T-helper 1 cell treated with Interleukin-12 subunit alpha and Interleukin-12 subunit beta and Interleukin-4 antibody, amounts not matched to agents 30 μg/mL and 1 μg/mL, for 36 hours (primary cell): Measurements from ENCODE around the gene JPT1.
A peak's percentile ranks its signal among the peaks of the same experiment; 100 is the strongest.
"Not testable (repeated sequence)": the region's sequence is repeated elsewhere in the genome, so short reads cannot be mapped to it uniquely, and the experiment has no call there.

Experiments used
- H3K27ac Mint-ChIP-seq: one replicate; pipeline ENCODE4 v1.8.0; 2021; ENCODE audit warnings: mild to moderate bottlenecking, mixed read lengths
- H3K27me3 Mint-ChIP-seq: one replicate; pipeline ENCODE4 v1.8.0; 2021; ENCODE audit warnings: low read depth, mixed read lengths
- H3K36me3 Mint-ChIP-seq: one replicate; pipeline ENCODE4 v1.8.0; 2021; ENCODE audit warnings: low read depth, mixed read lengths
- H3K4me1 Mint-ChIP-seq: one replicate; pipeline ENCODE4 v1.8.0; 2021; ENCODE audit warnings: low read depth, mixed read lengths
- H3K4me3 Mint-ChIP-seq: one replicate; pipeline ENCODE4 v1.8.0; 2021; ENCODE audit warnings: mild to moderate bottlenecking, moderate library complexity, mixed read lengths
- H3K9me3 Mint-ChIP-seq: one replicate; pipeline ENCODE4 v1.8.0; 2021; ENCODE audit warnings: mixed read lengths

Gene JPT1

DNA sequence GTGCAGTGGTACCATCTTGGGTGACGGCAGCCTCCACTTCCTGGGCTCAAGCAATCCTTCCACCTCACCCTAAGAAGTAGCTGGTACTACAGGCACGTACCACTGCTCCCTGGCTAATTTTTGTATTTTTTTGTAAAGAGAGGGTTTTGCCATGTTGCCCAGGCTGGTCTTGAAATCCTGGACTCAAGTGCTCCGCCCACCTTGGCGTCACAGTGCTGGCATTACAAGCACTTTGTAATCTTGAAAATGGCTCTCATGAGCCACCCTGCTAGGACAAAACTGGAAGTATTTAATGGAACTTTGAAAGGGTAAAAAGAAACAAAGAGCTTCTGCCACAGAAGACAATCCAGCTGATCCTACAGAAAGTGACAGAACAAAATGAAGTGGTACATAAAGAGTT, 19.2 kb upstream of the JPT1 start:
- Mint-ChIP-seq H3K27me3 (no peaks in the 10 kb centered on the region), H3K36me3 (peaks cover 27% of the 10 kb centered on the region), H3K4me3 (no peak overlapping the region), H3K4me1 (peaks cover 12% of the 10 kb centered on the region), H3K27ac (no peak overlapping the region), H3K9me3 (no peaks in the 10 kb centered on the region)

DNA sequence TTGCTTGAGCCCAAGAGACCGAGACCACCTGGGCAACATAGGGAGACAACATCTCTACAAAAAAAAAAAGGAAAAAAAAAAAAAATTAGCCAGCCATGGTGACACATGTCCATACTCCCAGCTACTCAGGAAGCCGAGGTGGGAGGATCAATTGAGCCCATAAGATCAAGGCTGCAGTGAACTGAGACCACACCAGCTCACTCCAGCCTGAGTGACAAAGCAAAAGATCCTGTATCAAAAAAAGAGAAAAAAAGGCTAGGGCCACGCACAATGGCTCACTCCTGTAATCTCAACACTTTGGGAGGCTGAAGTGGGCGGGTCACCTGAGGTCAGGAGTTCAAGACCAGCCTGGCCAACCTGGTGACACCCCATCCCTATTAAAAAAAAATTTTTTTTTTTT, 14.7 kb upstream of the JPT1 start:
- Mint-ChIP-seq H3K27me3 (no peaks in the 10 kb centered on the region), H3K9me3 (no peaks in the 10 kb centered on the region), H3K4me1 (peaks cover 10% of the 10 kb centered on the region), H3K36me3 (peaks cover 34% of the 10 kb centered on the region), H3K4me3 (no peak overlapping the region), H3K27ac (no peak overlapping the region)

DNA sequence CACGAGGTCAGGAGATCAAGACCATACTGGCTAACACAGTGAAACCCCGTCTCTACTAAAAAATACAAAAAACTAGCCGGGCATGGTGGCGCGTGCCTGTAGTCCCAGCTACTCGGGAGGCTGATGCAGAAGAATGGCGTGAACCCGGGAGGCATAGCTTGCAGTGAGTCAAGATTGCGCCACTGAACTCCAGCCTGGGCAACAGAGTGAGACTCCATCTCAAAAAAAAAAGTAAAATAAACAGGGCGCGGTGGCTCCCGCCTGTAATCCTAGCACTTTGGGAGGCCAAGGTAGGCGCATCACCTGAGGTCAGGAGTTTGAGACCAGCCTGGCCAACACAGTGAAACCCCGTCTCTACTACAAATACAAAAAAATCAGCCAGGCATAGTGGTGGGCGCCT, 10.3 kb upstream of the JPT1 start:
- peaks cover 19% of the 10 kb centered on the region for H3K36me3 Mint-ChIP-seq
- not testable (repeated sequence) for H3K4me3 Mint-ChIP-seq, H3K4me1 Mint-ChIP-seq, H3K27me3 Mint-ChIP-seq, H3K9me3 Mint-ChIP-seq, H3K27ac Mint-ChIP-seq

- Mint-ChIP-seq H3K36me3 (peaks cover 18% of the 10 kb centered on the region), H3K4me3 (no peak overlapping the region), H3K27ac (no peak overlapping the region), H3K27me3 (no peaks in the 10 kb centered on the region), H3K4me1 (peaks cover 3% of the 10 kb centered on the region), H3K9me3 (no peaks in the 10 kb centered on the region)
These were observed 8.8 kb upstream of the JPT1 start for GRCh38 chr17:75163074-75163473.

- Mint-ChIP-seq H3K27me3 (no peaks in the 10 kb centered on the region), H3K27ac (no peak overlapping the region), H3K4me1 (peaks cover 8% of the 10 kb centered on the region), H3K36me3 (peaks cover 2% of the 10 kb centered on the region), H3K4me3 (no peak overlapping the region), H3K9me3 (no peaks in the 10 kb centered on the region)
These were observed 5.9 kb upstream of the JPT1 start for GRCh38 chr17:75160211-75160610.

- Mint-ChIP-seq H3K27ac (no peak overlapping the region), H3K36me3 (peaks cover 2% of the 10 kb centered on the region), H3K4me3 (no peak overlapping the region), H3K4me1 (peaks cover 13% of the 10 kb centered on the region), H3K9me3 (no peaks in the 10 kb centered on the region), H3K27me3 (no peaks in the 10 kb centered on the region)
These were observed 5.1 kb upstream of the JPT1 start for GRCh38 chr17:75159196-75160031.

DNA sequence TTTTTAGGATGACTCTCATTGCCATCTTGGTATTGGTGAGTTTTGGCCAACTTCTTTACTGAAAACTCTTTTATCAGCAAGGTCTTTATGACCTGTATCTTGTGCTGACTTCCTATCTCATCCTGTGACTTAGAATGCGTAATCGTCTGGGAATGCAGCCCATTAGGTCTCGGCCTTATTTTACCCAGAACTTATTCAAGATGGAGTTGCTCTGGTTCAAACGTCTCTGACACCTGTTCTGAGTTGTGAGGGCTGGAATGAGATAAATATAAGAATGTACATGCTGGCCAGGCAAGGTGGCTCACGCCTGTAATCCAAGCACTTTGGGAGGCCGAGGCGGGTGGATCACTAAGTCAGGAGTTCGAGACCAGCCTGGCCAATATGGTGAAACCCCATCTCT, 4.2 kb upstream of the JPT1 start:
- H3K4me3 Mint-ChIP-seq, H3K27me3 Mint-ChIP-seq, H3K27ac Mint-ChIP-seq, H3K9me3 Mint-ChIP-seq, H3K36me3 Mint-ChIP-seq: not testable (repeated sequence)
- H3K4me1 Mint-ChIP-seq = peaks cover 13% of the 10 kb centered on the region

DNA sequence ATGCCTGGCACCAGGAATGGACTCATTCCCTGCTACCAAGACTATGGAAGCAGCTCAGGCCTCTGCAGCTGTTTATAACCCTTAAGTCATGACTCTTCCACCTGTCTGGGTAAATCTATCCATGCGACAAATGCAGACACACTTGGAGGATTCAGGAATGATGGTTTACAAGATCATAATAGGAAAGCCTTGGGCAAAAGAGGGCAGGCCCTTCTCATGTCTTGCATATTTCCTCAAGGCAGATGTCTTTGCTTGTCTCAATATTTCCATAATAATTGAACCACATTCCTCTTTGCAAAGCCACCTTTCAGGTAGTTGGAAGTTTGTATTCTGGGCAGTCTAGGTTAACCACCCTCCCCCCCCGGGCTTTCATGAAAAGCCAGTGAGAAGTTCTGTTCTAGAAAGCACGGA, 884 bp upstream of the JPT1 start:
- H3K4me1 Mint-ChIP-seq = peaks cover 31% of the 10 kb centered on the region
- H3K27ac Mint-ChIP-seq = no peak overlapping the region
- H3K27me3 Mint-ChIP-seq = no peaks in the 10 kb centered on the region
- H3K4me3 Mint-ChIP-seq = no peak overlapping the region
- peaks cover 2% of the 10 kb centered on the region for H3K36me3 Mint-ChIP-seq
- H3K9me3 Mint-ChIP-seq = no peaks in the 10 kb centered on the region

GRCh38 chr17:75153780-75154194, 525 bp downstream of the JPT1 start:
- H3K27me3 Mint-ChIP-seq = no peaks in the 10 kb centered on the region
- H3K27ac Mint-ChIP-seq = peak overlapping the region; percentile 90
- H3K9me3 Mint-ChIP-seq = no peaks in the 10 kb centered on the region
- H3K4me1 Mint-ChIP-seq = peaks cover 33% of the 10 kb centered on the region
- H3K4me3 Mint-ChIP-seq = peak overlapping the region; percentile 95
- peaks cover 8% of the 10 kb centered on the region for H3K36me3 Mint-ChIP-seq

- Mint-ChIP-seq H3K9me3 (no peaks in the 10 kb centered on the region), H3K27ac (peak overlapping the region; percentile 90), H3K27me3 (no peaks in the 10 kb centered on the region), H3K36me3 (peaks cover 12% of the 10 kb centered on the region), H3K4me3 (peak overlapping the region; percentile 95), H3K4me1 (peaks cover 37% of the 10 kb centered on the region)
These were observed 1.2 kb downstream of the JPT1 start for GRCh38 chr17:75152922-75153779.

GRCh38 chr17:75152523-75152921, 1.8 kb downstream of the JPT1 start:
- Mint-ChIP-seq H3K4me1 (peaks cover 39% of the 10 kb centered on the region), H3K36me3 (peaks cover 18% of the 10 kb centered on the region), H3K9me3 (no peaks in the 10 kb centered on the region), H3K27me3 (no peaks in the 10 kb centered on the region), H3K27ac (peak overlapping the region; percentile 60), H3K4me3 (peak overlapping the region; percentile 95)

DNA sequence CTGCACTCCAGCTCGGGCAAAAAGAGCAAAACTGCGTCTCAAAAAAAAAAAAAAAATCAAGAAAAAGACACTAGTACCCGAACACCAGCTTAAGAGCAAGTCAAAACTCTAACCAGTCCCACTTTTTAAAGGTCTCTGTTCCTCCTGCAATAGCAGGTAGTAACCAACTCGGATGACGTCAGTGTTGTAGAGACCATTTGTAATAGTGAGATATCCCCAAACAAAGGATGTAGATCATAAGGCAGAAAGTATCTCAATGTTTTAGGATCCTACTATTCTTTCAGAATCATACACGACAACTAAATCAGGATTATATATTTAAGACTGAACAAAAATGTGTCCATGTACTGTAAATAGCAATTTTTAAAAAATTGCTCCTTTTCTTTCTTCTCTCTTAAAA, 2.4 kb downstream of the JPT1 start:
- Mint-ChIP-seq H3K27me3 (no peaks in the 10 kb centered on the region), H3K9me3 (no peaks in the 10 kb centered on the region), H3K4me1 (peaks cover 44% of the 10 kb centered on the region), H3K4me3 (peak overlapping the region; percentile 95), H3K27ac (peak overlapping the region; percentile 21), H3K36me3 (peaks cover 24% of the 10 kb centered on the region)

DNA sequence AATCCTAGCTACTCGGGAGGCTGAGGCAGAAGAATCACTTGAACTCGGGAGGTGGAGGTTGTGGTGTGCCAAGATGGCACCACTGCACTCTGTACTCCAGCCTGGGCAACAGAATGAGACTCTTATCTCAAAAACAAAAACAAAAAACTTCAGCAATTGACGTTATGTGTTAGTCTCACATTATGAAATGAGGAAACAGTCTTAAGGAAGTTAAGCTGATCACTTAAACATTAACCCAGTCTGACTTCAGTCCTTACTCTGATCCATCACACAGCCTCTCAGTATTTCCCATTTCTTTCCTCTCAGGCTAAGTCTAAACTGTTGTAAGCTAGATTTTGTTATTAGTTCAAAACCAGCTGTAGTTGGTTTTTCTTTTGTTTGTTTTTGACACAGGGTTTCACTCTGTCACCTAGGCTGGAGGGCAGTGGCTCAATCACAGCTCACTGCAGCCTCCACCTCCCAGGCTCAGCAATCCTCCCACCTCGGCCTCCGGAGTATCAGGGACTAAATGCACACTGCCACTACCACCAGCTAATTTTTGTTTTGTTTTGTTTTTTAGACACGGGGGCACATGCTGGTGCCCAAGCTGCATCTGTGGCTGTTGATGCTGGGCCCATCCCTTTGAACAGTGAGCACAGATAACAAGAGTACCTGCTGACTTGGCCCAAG, 6.3 kb downstream of the JPT1 start:
- peaks cover 45% of the 10 kb centered on the region for H3K36me3 Mint-ChIP-seq
- H3K27ac Mint-ChIP-seq = peak overlapping the region; percentile 6
- no peaks in the 10 kb centered on the region for H3K27me3 Mint-ChIP-seq
- H3K4me3 Mint-ChIP-seq = no peak overlapping the region
- H3K4me1 Mint-ChIP-seq = peaks cover 34% of the 10 kb centered on the region
- no peaks in the 10 kb centered on the region for H3K9me3 Mint-ChIP-seq

GRCh38 chr17:75146592-75146991, 7.7 kb downstream of the JPT1 start:
- Mint-ChIP-seq H3K27me3 (no peaks in the 10 kb centered on the region), H3K27ac (no peak overlapping the region), H3K36me3 (peaks cover 48% of the 10 kb centered on the region), H3K4me1 (peaks cover 23% of the 10 kb centered on the region), H3K4me3 (no peak overlapping the region), H3K9me3 (no peaks in the 10 kb centered on the region)
